Thoracic aorta (tissue), 2 donors: ENCODE results near the gene EPHA4. TPM values are rescaled to one million over a fixed set of nuclear protein-coding genes. Genes with fewer than 3 reads are reported as not detected.
"Not testable (repeated sequence)": the region's sequence is repeated elsewhere in the genome, so short reads cannot be mapped to it uniquely, and the experiment has no call there.

Experiments used
- ATAC-seq: fragments of 150-250 bp; one replicate; pipeline ENCODE4 v1.8.0; 2017; ENCODE audit warnings: low read depth; ENCODE audit not compliant: insufficient number of reproducible peaks, low FRiP score
- DNase-seq: peaks from one replicate; pipeline ENCODE4 v3.0.0-alpha.2; 2020; ENCODE audit warnings: low spot score
- H3K27ac ChIP-seq, 2 donors: fragments of 200-600 bp; sonication (generic); 1 replicate in 1 of 2; 2 replicates in 1 of 2; pipeline ENCODE4 v1.5.1; 2016; ENCODE audit warnings: mild to moderate bottlenecking in 2 of 2, moderate library complexity in 2 of 2
- H3K27me3 ChIP-seq: fragments of 200-600 bp; sonication (generic); replicated peaks from 2 replicates; pipeline ENCODE4 v1.6.0; 2016; ENCODE audit warnings: mild to moderate bottlenecking; ENCODE audit not compliant: insufficient read depth
- H3K36me3 ChIP-seq: fragments of 200-600 bp; sonication (generic); one replicate; pipeline ENCODE4 v1.5.1; 2016
- H3K4me1 ChIP-seq, 2 donors: fragments of 200-600 bp; sonication (generic); 1 replicate in 1 of 2; 2 replicates in 1 of 2; pipeline versions ENCODE4 v1.5.1 to v1.6.0; 2016; ENCODE audit warnings: low read depth in 2 of 2, mild to moderate bottlenecking in 1 of 2; ENCODE audit not compliant: control insufficient read depth in 1 of 2
- H3K4me3 ChIP-seq: fragments of 200-600 bp; sonication (generic); 2 replicates; pipeline ENCODE4 v1.5.1; 2016; ENCODE audit warnings: mild to moderate bottlenecking
- H3K9me3 ChIP-seq: fragments of 200-600 bp; sonication (generic); 2 replicates; pipeline ENCODE4 v1.5.1; 2016
- CTCF ChIP-seq: fragments of 200-600 bp; sonication (generic); IDR thresholded peaks from one replicate; pipeline ENCODE4 v1.5.1; 2019; ENCODE audit warnings: antibody characterized with exemption
- total RNA-seq, 2 donors: library from RNA; depleted of rRNA; stranded (reverse); fragments of >200 nt; gene quantifications; one replicate each; pipeline versions ENCODE4 v1.1.0 to v1.2.3, GENCODE V29; 2016

Gene EPHA4
- total RNA-seq, 2 donors from 2014 or later: 20.4 to 53.3 TPM

DNA sequence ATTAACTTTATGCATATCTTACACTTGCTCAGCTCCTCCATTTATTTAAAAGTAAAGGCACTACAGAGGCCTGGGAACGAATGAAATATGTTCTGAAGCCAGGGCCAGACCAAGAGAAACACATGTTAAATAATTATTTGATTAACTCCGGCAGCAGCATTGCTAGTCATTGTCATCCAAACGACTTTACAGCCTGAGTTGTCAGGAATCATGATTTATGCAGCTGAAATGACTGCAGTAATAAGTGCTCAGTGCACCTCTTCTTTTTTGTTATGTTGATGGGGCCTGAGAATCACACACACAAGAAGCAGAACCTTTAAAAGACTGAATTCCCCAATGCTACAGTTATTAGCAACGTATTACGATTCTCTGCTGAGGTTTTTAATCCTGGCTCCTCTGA lies 58.9 kb downstream of the EPHA4 start:
- TF ChIP-seq CTCF: no peak
- no peak overlapping the region for H3K27ac ChIP-seq
- H3K27me3 ChIP-seq: no peaks in the 10 kb centered on the region
- DNase-seq: no peak
- ATAC-seq: no peak
- no peak overlapping the region for H3K4me3 ChIP-seq
- no peaks in the 10 kb centered on the region for H3K9me3 ChIP-seq
- no peaks in the 10 kb centered on the region for H3K36me3 ChIP-seq
- H3K4me1 ChIP-seq: peaks cover 9 to 33% of the 10 kb centered on the region in 2 donors

DNA sequence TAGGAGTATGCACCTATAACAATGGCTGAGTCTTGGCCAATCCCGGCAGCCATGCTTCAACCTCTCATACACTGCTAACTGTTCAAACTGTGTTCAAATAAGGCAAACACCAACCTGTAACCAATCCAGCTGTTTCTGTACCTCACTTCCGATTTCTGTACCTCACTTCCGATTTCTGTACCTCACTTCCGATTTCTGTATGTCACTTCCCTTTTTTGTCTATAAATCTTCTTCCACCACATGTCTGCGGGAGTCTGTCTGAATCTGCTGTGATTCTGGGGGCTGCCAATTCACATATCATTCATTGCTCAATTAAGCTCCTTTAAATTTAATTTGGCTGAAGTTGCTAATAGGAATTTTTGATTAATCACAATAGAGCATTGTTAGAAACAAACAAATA lies 60.8 kb downstream of the EPHA4 start:
- H3K4me3 ChIP-seq, H3K9me3 ChIP-seq, H3K36me3 ChIP-seq, ATAC-seq, H3K27me3 ChIP-seq, DNase-seq, H3K27ac ChIP-seq: not testable (repeated sequence)
- peaks cover 0 to 19% of the 10 kb centered on the region in 2 donors for H3K4me1 ChIP-seq

GRCh38 chr2:221506469-221506868 lies 65.6 kb downstream of the EPHA4 start:
- H3K27ac ChIP-seq: no peak overlapping the region
- no peak for ATAC-seq
- peaks cover 3 to 8% of the 10 kb centered on the region in 2 donors for H3K4me1 ChIP-seq
- H3K9me3 ChIP-seq: no peaks in the 10 kb centered on the region
- no peaks in the 10 kb centered on the region for H3K36me3 ChIP-seq
- DNase-seq: no peak
- no peaks in the 10 kb centered on the region for H3K27me3 ChIP-seq
- TF ChIP-seq CTCF: no peak
- no peak overlapping the region for H3K4me3 ChIP-seq

GRCh38 chr2:221505605-221506004 lies 66.5 kb downstream of the EPHA4 start:
- H3K4me3 ChIP-seq: no peak overlapping the region
- no peak for ATAC-seq
- no peak for TF ChIP-seq CTCF

DNA sequence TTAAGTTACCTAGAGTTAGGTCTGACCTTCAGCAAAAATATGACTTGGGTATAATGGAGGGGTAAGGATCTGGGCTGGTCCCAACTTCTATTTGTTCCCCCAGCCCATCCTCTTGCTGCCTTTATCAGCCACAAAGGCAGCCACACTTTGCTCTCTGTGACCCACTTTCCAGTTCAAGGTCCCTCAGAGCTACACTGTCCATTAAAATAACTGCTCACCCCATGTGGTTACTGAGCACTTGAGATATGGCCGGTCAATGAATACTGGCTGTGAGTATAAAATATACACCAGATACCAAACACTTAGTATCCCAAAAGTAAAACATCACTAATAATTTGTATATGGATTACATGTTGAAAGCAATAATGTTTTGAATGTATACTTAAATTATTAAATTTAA lies 67.2 kb downstream of the EPHA4 start:
- no peak for TF ChIP-seq CTCF
- Histone ChIP-seq H3K36me3 (no peaks in the 10 kb centered on the region), H3K4me3 (no peak overlapping the region), H3K27ac (no peak overlapping the region), H3K27me3 (no peaks in the 10 kb centered on the region), H3K4me1 (peaks cover 3 to 8% of the 10 kb centered on the region in 2 donors), H3K9me3 (no peaks in the 10 kb centered on the region)
- no peak for DNase-seq
- ATAC-seq: no peak

More at GRCh38 chr2:221505605-221506004, 66.5 kb downstream of the EPHA4 start:
- Histone ChIP-seq H3K4me1 (peaks cover 3 to 8% of the 10 kb centered on the region in 2 donors), H3K27me3 (no peaks in the 10 kb centered on the region), H3K9me3 (no peaks in the 10 kb centered on the region), H3K27ac (no peak overlapping the region), H3K36me3 (no peaks in the 10 kb centered on the region)
- DNase-seq: no peak

- H3K27me3 ChIP-seq: no peaks in the 10 kb centered on the region
- no peak for ATAC-seq
- H3K27ac ChIP-seq: no peak overlapping the region
- H3K4me3 ChIP-seq: no peak overlapping the region
- H3K36me3 ChIP-seq: no peaks in the 10 kb centered on the region
- no peak for TF ChIP-seq CTCF
- DNase-seq: no peak
- H3K9me3 ChIP-seq: no peaks in the 10 kb centered on the region
- peaks cover 3 to 8% of the 10 kb centered on the region in 2 donors for H3K4me1 ChIP-seq
Measured at GRCh38 chr2:221503965-221504364, 68.1 kb downstream of the EPHA4 start.
